Ovary (tissue), 3 donors: ENCODE data around the gene TLR6.

ENCODE experiments used
- CTCF ChIP-seq, 3 donors: fragments of 450-650 bp in 2 of 3; fragments of 200-600 bp in 1 of 3; IDR thresholded peaks; one replicate each; pipeline versions ENCODE4 v1.5.1 to v1.8.0; 2016 to 2022; ENCODE audit warnings: antibody characterized with exemption in 3 of 3, mild to moderate bottlenecking in 1 of 3
- POLR2A ChIP-seq: fragments of 450-650 bp; IDR thresholded peaks from one replicate; pipeline ENCODE4 v1.6.1; 2017; ENCODE audit warnings: antibody characterized with exemption, mild to moderate bottlenecking, moderate library complexity
- donor health status: DM: no; HTN: no; CAD: no.

- TF ChIP-seq POLR2A (no peak), CTCF (IDR thresholded peaks at IDR 0.05) (no peak)
These were observed 37.0 kb downstream of the TLR6 start for GRCh38 chr4:38819569-38819968.
